GM23248 (cell line): ENCODE results near the gene NUBPL. TPM values are rescaled to one million over a fixed set of nuclear protein-coding genes. Genes with fewer than 3 reads are reported as not detected.

Source experiments
- DNase-seq: peaks from one replicate; pipeline ENCODE4 v3.0.0-alpha.2; 2015
- H2AFZ ChIP-seq: fragments of 200-600 bp; sonication (generic); 2 replicates; pipeline ENCODE4 v1.6.1; 2016; ENCODE audit warnings: antibody characterized with exemption
- H3F3A ChIP-seq: fragments of 200-600 bp; sonication (generic); 2 replicates; pipeline ENCODE4 v1.6.1; 2016; ENCODE audit warnings: mild to moderate bottlenecking, antibody characterized with exemption, mixed run types; ENCODE audit not compliant: insufficient read depth
- H3K27ac ChIP-seq: fragments of 200-600 bp; sonication (generic); 2 replicates; pipeline ENCODE4 v1.5.1; 2016; ENCODE audit warnings: mild to moderate bottlenecking
- H3K27me3 ChIP-seq: fragments of 200-600 bp; sonication (generic); replicated peaks from 2 replicates; pipeline ENCODE4 v1.6.1; 2016; ENCODE audit warnings: mild to moderate bottlenecking; ENCODE audit not compliant: insufficient read depth
- H3K36me3 ChIP-seq: fragments of 200-600 bp; sonication (generic); 2 replicates; pipeline ENCODE4 v1.6.1; 2016; ENCODE audit warnings: low read depth, mild to moderate bottlenecking
- H3K4me1 ChIP-seq: fragments of 200-600 bp; sonication (generic); 2 replicates; pipeline ENCODE4 v1.6.1; 2016; ENCODE audit warnings: mild to moderate bottlenecking; ENCODE audit not compliant: insufficient read depth
- H3K4me2 ChIP-seq: fragments of 200-600 bp; sonication (generic); one replicate; pipeline ENCODE4 v1.6.1; 2016; ENCODE audit warnings: mild to moderate bottlenecking; ENCODE audit not compliant: unreplicated experiment
- H3K4me3 ChIP-seq: fragments of 200-600 bp; sonication (generic); 2 replicates; pipeline ENCODE4 v1.5.1; 2016; ENCODE audit warnings: mild to moderate bottlenecking
- H3K79me2 ChIP-seq: fragments of 200-600 bp; sonication (generic); 2 replicates; pipeline ENCODE4 v1.6.1; 2016; ENCODE audit warnings: mild to moderate bottlenecking; ENCODE audit not compliant: insufficient read depth
- H3K9ac ChIP-seq: fragments of 200-600 bp; sonication (generic); 2 replicates; pipeline ENCODE4 v1.6.1; 2016; ENCODE audit warnings: mild to moderate bottlenecking
- H3K9me2 ChIP-seq: fragments of 200-600 bp; sonication (generic); 2 replicates; pipeline ENCODE4 v1.6.1; 2016; ENCODE audit warnings: mixed run types, mild to moderate bottlenecking, moderate library complexity; ENCODE audit not compliant: insufficient read depth
- H3K9me3 ChIP-seq: fragments of 200-600 bp; sonication (generic); one replicate; pipeline ENCODE4 v1.6.1; 2017; ENCODE audit warnings: low read depth
- H4K20me1 ChIP-seq: fragments of 200-600 bp; sonication (generic); 2 replicates; pipeline ENCODE4 v1.6.0; 2016; ENCODE audit not compliant: insufficient read depth
- EZH2 ChIP-seq: fragments of 200-600 bp; sonication (generic); IDR thresholded peaks from 2 replicates; pipeline ENCODE4 v1.6.1; 2018; ENCODE audit warnings: antibody characterized with exemption, mild to moderate bottlenecking; ENCODE audit not compliant: insufficient read depth, poor library complexity, severe bottlenecking
- EZH2phosphoT487 ChIP-seq: fragments of 200-600 bp; sonication (generic); IDR thresholded peaks from 2 replicates; pipeline ENCODE4 v1.6.1; 2018; ENCODE audit warnings: antibody characterized with exemption, moderate library complexity, mild to moderate bottlenecking, low read depth; ENCODE audit not compliant: insufficient read depth
- WGBS, 2 experiments: methylation state at CpG; one replicate each; pipeline ENCODE4 v1.1.6; 2015 to 2017; ENCODE audit warnings: low lambda C conversion rate in 2 of 2, low coverage in 1 of 2; ENCODE audit errors: missing lambda C conversion rate in 2 of 2; 5-methylcytosine and 5-hydroxymethylcytosine counted together
- in situ Hi-C: fragments of 300-500 bp; cut with MboI; formaldehyde crosslinking; loops from 2 replicates; pipeline ENCODE4 v1.15.0; 2020
- polyA plus RNA-seq: library from polyadenylated mRNA; unstranded; fragments of >200 nt; fragmentation: Nextera tagmentation; extraction: Ambion mirVana; gene quantifications from 2 replicates; pipeline ENCODE4 v1.2.1, GENCODE V29; 2016
- total RNA-seq: library from RNA; depleted of rRNA; stranded (reverse); fragments of >200 nt; shearing (Covaris generic); gene quantifications from 2 replicates; pipeline ENCODE4 v1.2.3, GENCODE V29; 2014

The NUBPL gene
- total and polyA plus RNA-seq, 2 experiments from 2014 or later: 9.8 to 11.5 TPM

DNA sequence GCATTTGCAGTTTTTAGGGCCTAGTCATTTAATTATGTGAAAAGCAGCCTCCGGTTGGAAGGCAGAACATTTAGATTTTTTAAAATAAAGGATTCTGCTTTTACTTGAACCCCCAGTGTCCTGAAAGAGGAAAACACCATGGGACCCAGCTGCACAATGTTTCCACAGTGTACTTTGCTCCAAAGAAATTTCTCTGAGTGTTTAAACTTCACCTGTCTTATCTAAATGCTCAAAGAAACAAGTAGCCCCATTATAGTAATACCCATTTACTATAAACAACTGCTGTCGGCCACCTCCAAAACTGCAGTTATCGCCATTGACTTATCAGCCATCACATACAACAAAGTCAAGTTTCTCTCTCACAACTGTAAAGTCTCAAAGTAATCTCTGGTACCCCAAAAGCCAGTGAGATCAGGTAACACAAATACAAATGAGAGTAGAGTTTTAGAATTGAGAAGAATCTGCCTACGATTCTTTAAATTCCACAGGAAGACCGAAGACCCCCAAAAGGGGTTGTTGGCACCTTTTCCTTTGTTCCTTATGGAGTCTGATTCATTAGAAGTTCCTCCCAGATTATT is 205.2 kb downstream of the NUBPL start:
- 0 out of 2 replicates have a peak, but pooled peaks cover 8% of the 10 kb centered on the region for H3F3A ChIP-seq
- no peaks in the 10 kb centered on the region for H3K9me3 ChIP-seq
- no peak overlapping the region for H3K9ac ChIP-seq
- no peaks in the 10 kb centered on the region; the same call in 1 of the 2 replicates for H3K9me2 ChIP-seq
- no peak overlapping the region for H2AFZ ChIP-seq
- H3K27me3 ChIP-seq: no peaks in the 10 kb centered on the region
- no peak overlapping the region for H3K4me3 ChIP-seq
- DNase-seq: no peak
- WGBS, 2 experiments: 89 to 92% methylated on average over 5 of the region's 5 CpGs
- peaks cover 16% of the 10 kb centered on the region for H3K4me1 ChIP-seq
- no peaks in the 10 kb centered on the region for H3K79me2 ChIP-seq
- no peak overlapping the region for H3K4me2 ChIP-seq
- H3K27ac ChIP-seq: no peak overlapping the region
- in situ Hi-C loops: no loop called here
- H4K20me1 ChIP-seq: no peaks in the 10 kb centered on the region; the same call in 1 of the 2 replicates
- no peak for TF ChIP-seq EZH2
- no peak for TF ChIP-seq EZH2phosphoT487
- no peaks in the 10 kb centered on the region for H3K36me3 ChIP-seq

DNA sequence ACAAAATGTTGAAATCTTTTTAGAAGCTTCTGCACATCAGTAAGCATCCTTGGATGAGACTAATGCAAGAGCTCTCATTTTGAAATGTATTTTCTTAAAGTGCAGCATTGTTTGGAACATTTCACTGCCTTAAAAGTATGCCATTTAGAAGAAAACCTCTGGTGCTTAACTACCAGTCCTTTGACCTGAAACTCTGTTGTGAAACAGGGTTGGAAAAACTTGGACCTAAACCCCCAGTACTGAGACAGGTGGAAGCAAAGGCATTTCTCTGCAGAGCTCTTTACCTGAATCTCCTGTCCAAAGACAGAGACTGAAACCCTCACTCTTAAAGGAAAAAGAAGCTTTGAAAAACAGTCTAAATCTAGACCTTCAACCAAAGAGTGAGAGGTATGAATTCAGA is 207.2 kb downstream of the NUBPL start:
- no peaks in the 10 kb centered on the region for H3K79me2 ChIP-seq
- H4K20me1 ChIP-seq: no peaks in the 10 kb centered on the region
- TF ChIP-seq EZH2 (no peak), EZH2phosphoT487 (no peak)
- no peaks in the 10 kb centered on the region; the same call in 1 of the 2 replicates for H3K9me2 ChIP-seq
- H3K4me2 ChIP-seq: no peak overlapping the region
- H2AFZ ChIP-seq: no peak overlapping the region
- H3K27ac ChIP-seq: no peak overlapping the region
- 0 out of 2 replicates have a peak, but pooled peaks cover 8% of the 10 kb centered on the region for H3F3A ChIP-seq
- no peaks in the 10 kb centered on the region for H3K36me3 ChIP-seq
- H3K9me3 ChIP-seq: no peaks in the 10 kb centered on the region
- in situ Hi-C loops: no loop called here
- no peak overlapping the region for H3K9ac ChIP-seq
- H3K4me3 ChIP-seq: no peak overlapping the region
- H3K4me1 ChIP-seq: peaks cover 16% of the 10 kb centered on the region
- no peaks in the 10 kb centered on the region for H3K27me3 ChIP-seq
- DNase-seq: no peak

DNA sequence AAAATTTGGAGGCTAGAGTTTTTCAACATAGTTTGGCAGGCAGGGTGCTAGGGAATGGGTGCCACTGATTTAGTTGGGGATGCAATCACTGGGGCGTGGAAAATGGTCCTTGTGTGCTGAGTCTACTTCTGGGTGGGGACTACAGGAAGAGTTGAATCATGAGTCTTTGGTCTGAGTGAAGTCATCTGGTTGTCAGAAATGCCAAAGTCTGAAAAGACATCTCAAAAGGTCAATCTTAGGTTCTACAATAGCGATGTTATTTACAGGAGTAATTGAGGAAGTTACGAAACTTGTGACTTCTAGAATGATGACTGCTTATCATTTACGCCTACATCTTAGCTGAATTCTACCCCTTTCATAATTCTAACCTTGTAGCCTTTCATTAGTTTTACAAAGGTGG is 209.1 kb downstream of the NUBPL start:
- Histone ChIP-seq H2AFZ (no peak overlapping the region), H3K9ac (no peak overlapping the region), H3K9me2 (no peaks in the 10 kb centered on the region; the same call in 1 of the 2 replicates), H3K79me2 (no peaks in the 10 kb centered on the region), H3K4me1 (peaks cover 16% of the 10 kb centered on the region), H4K20me1 (no peaks in the 10 kb centered on the region), H3K27ac (peak overlapping the region; percentile 37), H3K4me2 (no peak overlapping the region), H3K4me3 (no peak overlapping the region), H3F3A (0 out of 2 replicates have a peak, but pooled peaks cover 8% of the 10 kb centered on the region), H3K9me3 (no peaks in the 10 kb centered on the region), H3K36me3 (no peaks in the 10 kb centered on the region), H3K27me3 (no peaks in the 10 kb centered on the region)
- TF ChIP-seq EZH2 (no peak), EZH2phosphoT487 (no peak)
- WGBS, 2 experiments: 58 to 61% methylated on average over 4 of the region's 4 CpGs
- peak; percentile 60 for DNase-seq
- in situ Hi-C loops: no loop called here

DNA sequence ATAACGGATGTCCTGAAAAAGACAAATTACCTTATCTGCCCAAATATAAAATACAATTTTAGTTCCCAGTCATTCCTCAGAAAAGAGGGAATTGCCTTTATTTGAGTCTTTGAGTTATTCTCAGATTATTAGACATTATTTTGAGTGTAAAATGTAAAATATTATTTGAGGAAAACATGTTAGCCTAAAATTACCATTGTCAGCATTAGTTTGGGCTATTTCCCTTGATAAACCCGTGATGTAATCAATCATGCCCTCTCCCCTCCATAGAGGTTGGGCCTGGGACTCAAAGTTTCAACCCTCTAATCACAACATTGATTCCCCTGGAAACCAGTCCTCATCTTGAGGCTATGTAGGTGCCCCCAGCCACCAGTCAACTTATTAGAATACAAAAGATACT is 213.4 kb downstream of the NUBPL start:
- Histone ChIP-seq H3F3A (0 out of 2 replicates have a peak, but pooled peaks cover 7% of the 10 kb centered on the region), H3K79me2 (no peaks in the 10 kb centered on the region), H3K4me1 (peaks cover 11% of the 10 kb centered on the region), H3K9me3 (no peaks in the 10 kb centered on the region), H3K27me3 (no peaks in the 10 kb centered on the region), H3K27ac (no peak overlapping the region), H2AFZ (no peak overlapping the region), H3K9me2 (no peaks in the 10 kb centered on the region), H4K20me1 (no peaks in the 10 kb centered on the region), H3K9ac (no peak overlapping the region), H3K4me3 (no peak overlapping the region), H3K36me3 (no peaks in the 10 kb centered on the region), H3K4me2 (no peak overlapping the region)
- WGBS, 2 experiments: 66 to 77% methylated on average over 2 of the region's 2 CpGs
- DNase-seq: no peak
- in situ Hi-C loops: no loop called here
- no peak for TF ChIP-seq EZH2phosphoT487
- TF ChIP-seq EZH2: no peak
